Common myeloid progenitor, CD34-positive (primary cell): ENCODE results near the gene IL1R2.
A peak's percentile ranks its signal among the peaks of the same experiment; 100 is the strongest.

ENCODE experiments used
- CTCF ChIA-PET: fragments of 350-600 bp; sonication (Branson Sonifier 250); formaldehyde crosslinking; loops from one replicate; lab custom pipeline; 2021; ENCODE audit warnings: antibody characterized with exemption; lab: Charles Lee
- POLR2A ChIA-PET: fragments of 350-600 bp; sonication (Branson Sonifier 250); formaldehyde crosslinking; loops from one replicate; lab custom pipeline; 2021; ENCODE audit warnings: antibody characterized with exemption; lab: Charles Lee
- DNase-seq, 3 donors: peaks; one replicate each; pipeline versions ENCODE4 v3.0.0 to v3.0.0-alpha.2; 2013
- H3K27ac ChIP-seq, 2 experiments: 1 replicate in 1 of 2; 2 replicates in 1 of 2; pipeline ENCODE4 v1.7.0; 2013; ENCODE audit warnings: inconsistent platforms in 2 of 2, low read length in 2 of 2, mild to moderate bottlenecking in 2 of 2, low read depth in 1 of 2, moderate library complexity in 1 of 2; ENCODE audit not compliant: severe bottlenecking in 2 of 2, insufficient read depth in 1 of 2, poor library complexity in 1 of 2
- H3K27me3 ChIP-seq, 5 experiments: replicated peaks in 2 of 5; 1 replicate in 3 of 5; 2 replicates in 2 of 5; pipeline versions ENCODE4 v1.6.1 to v1.7.0; 2013; ENCODE audit warnings: low read length in 4 of 5, mild to moderate bottlenecking in 2 of 5, moderate library complexity in 2 of 5, inconsistent platforms in 1 of 5; ENCODE audit not compliant: insufficient read depth in 5 of 5, control insufficient read depth in 4 of 5
- H3K36me3 ChIP-seq, 4 experiments: 1 replicate in 2 of 4; 2 replicates in 2 of 4; pipeline versions ENCODE4 v1.6.1 to v1.7.0; 2013; ENCODE audit warnings: low read length in 3 of 4, control low read depth in 1 of 4, mild to moderate bottlenecking in 1 of 4; ENCODE audit not compliant: control insufficient read depth in 4 of 4, insufficient read depth in 4 of 4
- H3K4me1 ChIP-seq, 4 experiments: 1 replicate in 3 of 4; 2 replicates in 1 of 4; pipeline versions ENCODE4 v1.6.1 to v1.7.1; 2013; ENCODE audit warnings: low read length in 3 of 4, mild to moderate bottlenecking in 3 of 4, control low read depth in 1 of 4, inconsistent platforms in 1 of 4, moderate library complexity in 1 of 4; ENCODE audit not compliant: control insufficient read depth in 4 of 4, insufficient read depth in 4 of 4; ENCODE audit errors: control extremely low read depth in 1 of 4
- H3K4me3 ChIP-seq, 7 experiments: 1 replicate in 4 of 7; 2 replicates in 3 of 7; pipeline versions ENCODE4 v1.5.1 to v1.7.0; 2013; ENCODE audit warnings: mild to moderate bottlenecking in 7 of 7, low read length in 6 of 7, moderate library complexity in 6 of 7, inconsistent platforms in 2 of 7, low read depth in 2 of 7, control low read depth in 1 of 7; ENCODE audit not compliant: insufficient read depth in 4 of 7, control insufficient read depth in 1 of 7; ENCODE audit errors: extremely low read depth in 1 of 7
- H3K9me3 ChIP-seq, 5 experiments: 1 replicate in 4 of 5; 2 replicates in 1 of 5; pipeline versions ENCODE4 v1.6.1 to v1.7.1; 2013; ENCODE audit warnings: low read length in 4 of 5, mild to moderate bottlenecking in 2 of 5, inconsistent platforms in 1 of 5, low read depth in 1 of 5, moderate library complexity in 1 of 5; ENCODE audit not compliant: control insufficient read depth in 4 of 5, insufficient read depth in 2 of 5; ENCODE audit errors: control extremely low read depth in 1 of 5
- WGBS: methylation state at CpG from one replicate; pipeline ENCODE4 v1.1.5; 2013; ENCODE audit not compliant: insufficient coverage; 5-methylcytosine and 5-hydroxymethylcytosine counted together

IL1R2 gene

GRCh38 chr2:102061962-102062795 lies 70.4 kb downstream of the IL1R2 start:
- ChIA-PET CTCF (interaction anchor here (1.0 to 1.7 kb wide), 6 partner anchors 11 to 179 kb away, joined by 3 to 6 read pairs (median 4); no protein-coding TSS in a partner anchor), POLR2A (no interaction called here)
- Histone ChIP-seq H3K36me3 (no peaks in the 10 kb centered on the region), H3K27me3 (no peaks in the 10 kb centered on the region), H3K4me1 (peaks cover 7 to 42% (median 23%) of the 10 kb centered on the region in 4 experiments), H3K27ac (no peak overlapping the region), H3K4me3 (no peak overlapping the region), H3K9me3 (peaks cover 0 to 5% (median 0%) of the 10 kb centered on the region in 5 experiments)
- no peak for DNase-seq
- 97% methylated on average over 6 of the region's 8 CpGs for WGBS

DNA sequence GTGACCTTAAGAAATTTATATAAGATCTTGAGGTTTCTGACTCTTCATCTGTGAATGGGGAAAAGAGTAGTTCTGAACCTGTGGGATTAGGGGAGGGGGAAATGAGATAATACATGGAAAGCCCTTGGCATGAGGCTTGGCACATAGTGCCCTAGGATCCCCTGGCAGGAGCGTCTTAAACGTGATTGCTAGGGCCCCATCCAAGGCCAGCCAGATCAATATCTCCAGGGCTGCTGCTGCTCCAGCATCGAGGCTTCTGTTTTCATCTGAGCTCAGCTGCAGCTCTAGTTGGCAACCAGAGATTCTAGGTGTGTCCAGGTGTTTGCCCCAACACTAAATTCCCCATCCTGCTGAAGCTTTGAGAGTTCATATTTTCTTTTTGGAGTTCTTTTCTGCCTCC lies 71.0 kb downstream of the IL1R2 start:
- 89% methylated on average over 3 of the region's 3 CpGs for WGBS

GRCh38 chr2:102063487-102063911 lies 71.7 kb downstream of the IL1R2 start:
- 61% methylated on average over 3 of the region's 6 CpGs for WGBS
- H3K27ac ChIP-seq = peak overlapping the region in 1 of 2 experiments; percentile 72
- ChIA-PET CTCF (interaction anchor here (0.7 to 1.9 kb wide), 7 partner anchors 10 to 177 kb away, joined by 3 to 11 read pairs (median 3); partner anchors contain the start of gene IL1R1), POLR2A (no interaction called here)
- DNase-seq = peak in 2 of 3 donors; percentile 64 to 74
- peaks cover 7 to 42% (median 23%) of the 10 kb centered on the region in 4 experiments for H3K4me1 ChIP-seq
- H3K9me3 ChIP-seq = peaks cover 0 to 5% (median 0%) of the 10 kb centered on the region in 5 experiments
- H3K27me3 ChIP-seq = no peaks in the 10 kb centered on the region
- no peak overlapping the region for H3K4me3 ChIP-seq
- no peaks in the 10 kb centered on the region for H3K36me3 ChIP-seq

More for the DNA sequence above, 71.0 kb downstream of the IL1R2 start:
- Histone ChIP-seq H3K4me3 (no peak overlapping the region), H3K36me3 (no peaks in the 10 kb centered on the region), H3K27ac (no peak overlapping the region), H3K4me1 (peaks cover 7 to 42% (median 23%) of the 10 kb centered on the region in 4 experiments), H3K9me3 (peaks cover 0 to 5% (median 0%) of the 10 kb centered on the region in 5 experiments), H3K27me3 (no peaks in the 10 kb centered on the region)
- DNase-seq = no peak
- ChIA-PET POLR2A (no interaction called here), CTCF (interaction anchor here (1.0 to 1.9 kb wide), 7 partner anchors 11 to 178 kb away, joined by 3 to 11 read pairs (median 4); no protein-coding TSS in a partner anchor)

DNA sequence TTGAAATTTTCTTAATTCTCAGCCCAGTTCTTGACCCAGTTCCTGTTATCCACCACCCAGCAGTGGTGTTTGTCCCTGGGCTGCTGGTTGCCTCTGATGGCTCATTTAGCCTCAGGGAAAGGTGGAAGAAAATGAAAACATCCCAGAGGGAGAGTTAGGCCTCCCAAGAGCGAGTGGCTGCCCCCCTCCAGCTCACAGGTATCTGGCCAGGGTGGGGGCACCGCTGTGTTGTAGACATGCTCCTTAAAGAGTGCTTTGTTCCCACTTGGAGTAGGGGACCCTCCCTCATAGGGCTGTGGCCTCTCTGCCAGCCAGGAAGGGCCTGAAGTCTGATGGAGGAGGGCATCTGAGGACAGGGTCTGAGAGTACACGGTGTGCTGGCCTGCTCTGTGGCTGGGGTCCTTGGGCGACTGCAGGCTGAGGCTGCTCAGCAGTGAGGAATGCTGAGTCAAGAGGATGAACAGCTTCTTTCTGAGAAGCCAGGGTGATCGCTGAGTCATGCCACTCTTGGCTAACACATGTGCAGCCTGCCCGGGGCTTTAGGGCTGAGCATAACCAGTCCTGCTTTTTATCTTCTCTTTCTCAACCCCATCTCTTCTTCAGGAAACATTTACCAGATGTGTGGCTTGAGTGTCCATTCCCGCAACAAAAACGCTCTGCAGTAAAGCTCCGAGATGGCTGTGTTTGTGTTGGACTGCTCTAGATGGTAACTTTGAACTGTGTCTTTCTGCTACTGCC lies 72.3 kb downstream of the IL1R2 start:
- CTCF ChIA-PET = interaction anchor here (0.7 to 2.4 kb wide), 9 partner anchors 9 to 176 kb away, joined by 3 to 11 read pairs (median 3); partner anchors contain the start of gene IL1R1
- peak overlapping the region in 1 of 2 experiments; percentile 72 for H3K27ac ChIP-seq
- peaks cover 0 to 5% (median 0%) of the 10 kb centered on the region in 5 experiments for H3K9me3 ChIP-seq
- H3K4me1 ChIP-seq = peaks cover 7 to 42% (median 24%) of the 10 kb centered on the region in 4 experiments
- no peaks in the 10 kb centered on the region for H3K36me3 ChIP-seq
- no peaks in the 10 kb centered on the region for H3K27me3 ChIP-seq
- POLR2A ChIA-PET = no interaction called here
- peak; percentile 83 to 95 (median 94) for DNase-seq
- H3K4me3 ChIP-seq = peak overlapping the region in 2 of 7 experiments; percentile 12 to 42
- WGBS = 28% methylated on average over 6 of the region's 9 CpGs

DNA sequence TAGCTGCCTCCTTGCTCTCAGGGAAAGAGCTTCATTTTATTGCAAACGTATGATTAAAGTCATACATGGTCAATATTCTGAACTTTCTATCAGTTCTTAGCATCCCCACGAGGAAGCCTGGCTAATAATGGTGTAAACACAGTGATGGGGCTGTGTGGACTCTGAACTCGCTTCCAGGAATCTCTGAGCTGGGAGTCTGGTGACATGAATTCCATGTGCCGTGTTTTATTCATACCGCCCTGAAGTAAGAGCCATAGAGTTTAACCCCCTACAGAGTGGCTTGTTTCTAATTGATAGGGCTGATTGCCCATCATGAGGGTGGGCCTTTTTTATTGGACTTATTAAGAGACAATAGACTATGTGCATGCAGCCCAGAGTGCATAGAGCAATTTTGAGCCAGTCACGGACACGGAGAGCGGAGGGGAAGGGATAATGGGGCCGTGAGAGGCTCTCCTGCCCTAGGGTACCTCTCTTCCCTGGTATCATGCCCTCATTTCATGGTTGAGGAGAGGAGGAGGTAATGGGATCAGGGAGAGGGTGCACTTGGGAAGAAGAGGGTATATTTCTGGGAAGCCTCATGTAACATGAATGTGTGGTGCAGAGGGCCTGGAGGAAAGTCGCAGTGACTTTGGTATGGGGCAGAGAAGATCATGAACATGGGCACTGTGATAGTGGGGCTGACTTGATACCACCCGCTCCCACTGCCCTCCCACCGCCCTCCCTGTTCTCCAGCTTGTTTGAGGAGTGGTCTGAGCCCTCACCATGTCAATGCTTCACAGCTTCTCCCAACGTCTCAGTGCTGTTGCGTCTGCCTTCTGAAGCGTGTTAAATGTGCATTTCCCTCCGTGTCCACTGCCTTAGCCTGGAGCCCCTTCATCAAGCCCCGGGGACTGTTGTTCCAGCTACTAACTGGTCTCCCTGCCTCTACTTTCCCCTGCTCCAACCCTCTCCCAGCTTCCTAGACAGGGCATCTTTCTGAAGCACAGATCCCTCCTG lies 73.2 kb downstream of the IL1R2 start:
- 90% methylated on average over 15 of the region's 17 CpGs for WGBS
- POLR2A ChIA-PET = no interaction called here
- peaks cover 0 to 5% (median 0%) of the 10 kb centered on the region in 5 experiments for H3K9me3 ChIP-seq
- CTCF ChIA-PET = interaction anchor here (1.2 to 2.4 kb wide), 3 partner anchors 9 to 31 kb away, joined by 3 to 11 read pairs (median 10); no protein-coding TSS in a partner anchor
- no peaks in the 10 kb centered on the region for H3K27me3 ChIP-seq
- DNase-seq = no peak
- H3K27ac ChIP-seq = peak overlapping the region in 1 of 2 experiments; percentile 45
- H3K4me3 ChIP-seq = peak overlapping the region in 1 of 7 experiments; percentile 42
- no peaks in the 10 kb centered on the region for H3K36me3 ChIP-seq
- H3K4me1 ChIP-seq = peaks cover 7 to 45% (median 29%) of the 10 kb centered on the region in 4 experiments
